Measurements from ENCODE around the gene ZNF417.
"Not testable (repeated sequence)": the region's sequence is repeated elsewhere in the genome, so short reads cannot be mapped to it uniquely, and the experiment has no call there.

The ZNF417 gene

DNA sequence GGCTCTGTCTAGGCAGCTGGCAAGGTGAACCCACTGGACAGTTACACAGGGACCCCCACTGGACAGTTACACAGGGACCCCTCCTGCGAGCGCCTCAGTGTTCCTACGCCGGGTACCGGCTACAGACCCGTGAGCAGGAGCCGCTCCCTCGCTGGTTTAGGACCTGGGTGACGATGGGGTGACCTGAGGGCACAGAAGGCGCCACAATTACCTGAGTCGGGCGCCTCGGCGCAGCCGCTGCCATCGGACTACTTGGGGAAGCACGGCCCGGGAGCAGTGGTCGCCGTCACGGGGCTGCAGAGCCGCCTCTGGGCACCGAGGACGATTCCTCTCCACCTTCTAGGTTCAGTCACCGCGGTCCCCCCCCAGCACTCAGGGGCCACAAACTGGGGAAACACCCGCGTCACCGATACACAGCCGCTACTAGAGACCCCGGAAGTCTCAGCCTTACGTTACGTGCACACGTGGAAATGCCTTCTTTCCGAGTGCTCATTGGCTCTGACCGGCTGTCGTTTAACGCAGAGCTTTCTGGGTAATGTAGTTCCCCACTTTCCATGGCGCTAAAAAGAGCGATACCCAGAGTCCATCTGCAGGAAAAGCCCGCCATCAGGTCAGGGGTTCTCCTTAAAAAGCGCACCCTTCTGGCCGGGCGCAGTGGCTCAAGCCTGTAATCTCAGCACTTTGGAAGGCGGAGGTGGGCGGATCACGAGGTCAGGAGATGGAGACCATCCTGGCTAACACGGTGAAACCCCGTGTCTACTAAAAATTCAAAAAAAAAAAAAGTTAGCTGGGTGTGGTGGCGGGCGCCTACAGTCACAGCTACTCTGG is at the start of gene ZNF417:
Gene ZNF417, minus strand, starts transcription at position 425 of the 828 bp plus-strand sequence. Its CDS starts 181 bp downstream, at position 244.
- not testable (repeated sequence) for H3K27ac ChIP-seq (ENCODE audit: low read length); H3K27me3 ChIP-seq (ENCODE audit: low read depth, low read length)
- Histone ChIP-seq H3K9me3 (ENCODE audit: control insufficient read depth in 1 of 2, low read length in 2 of 2) (peaks cover 0 to 15% of the 10 kb centered on the region in 2 donors), H3K4me3 (ENCODE audit: low read depth in 1 of 2, low read length in 2 of 2) (peak within 1 kb of the TSS; percentile 82 to 90), H3K4me1 (ENCODE audit: control insufficient read depth in 1 of 2, insufficient read depth in 2 of 2, low read length in 2 of 2) (peaks cover 0 to 13% of the 10 kb centered on the region in 2 donors), H3K36me3 (ENCODE audit: control insufficient read depth in 1 of 2, insufficient read depth in 2 of 2, low read length in 2 of 2) (peaks cover 8 to 39% of the 10 kb centered on the region in 2 donors)

DNA sequence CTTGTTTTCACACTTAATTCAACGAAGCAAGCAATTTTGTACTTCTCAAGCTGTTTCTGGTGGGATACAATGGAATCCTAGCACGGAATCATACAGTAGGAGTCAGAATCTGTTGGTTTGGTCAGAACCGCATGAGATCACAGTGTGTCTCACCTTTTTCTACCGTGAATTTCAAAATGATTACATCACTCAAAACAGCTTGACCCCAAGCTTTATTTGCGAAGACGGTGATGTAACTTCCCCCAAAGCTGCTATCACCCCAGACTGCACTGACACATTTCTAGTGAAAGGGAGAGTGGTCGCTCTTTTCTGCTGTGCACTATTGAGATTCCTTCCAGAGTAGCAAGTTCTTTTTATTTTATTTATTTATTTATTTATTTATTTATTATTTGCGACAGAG is 48.4 kb upstream of the ZNF417 start:
- H3K4me1 ChIP-seq (ENCODE audit: control insufficient read depth in 1 of 2, insufficient read depth in 2 of 2, low read length in 2 of 2) = no peaks in the 10 kb centered on the region
- H3K27me3 ChIP-seq (ENCODE audit: low read depth, low read length) = no peaks in the 10 kb centered on the region
- H3K36me3 ChIP-seq (ENCODE audit: control insufficient read depth in 1 of 2, insufficient read depth in 2 of 2, low read length in 2 of 2) = peaks cover 0 to 52% of the 10 kb centered on the region in 2 donors
- no peak overlapping the region for H3K27ac ChIP-seq (ENCODE audit: low read length)
- peak overlapping the region in 1 of 2 donors; percentile 34 for H3K4me3 ChIP-seq (ENCODE audit: low read depth in 1 of 2, low read length in 2 of 2)
- H3K9me3 ChIP-seq (ENCODE audit: control insufficient read depth in 1 of 2, low read length in 2 of 2) = peaks cover 20 to 70% of the 10 kb centered on the region in 2 donors

DNA sequence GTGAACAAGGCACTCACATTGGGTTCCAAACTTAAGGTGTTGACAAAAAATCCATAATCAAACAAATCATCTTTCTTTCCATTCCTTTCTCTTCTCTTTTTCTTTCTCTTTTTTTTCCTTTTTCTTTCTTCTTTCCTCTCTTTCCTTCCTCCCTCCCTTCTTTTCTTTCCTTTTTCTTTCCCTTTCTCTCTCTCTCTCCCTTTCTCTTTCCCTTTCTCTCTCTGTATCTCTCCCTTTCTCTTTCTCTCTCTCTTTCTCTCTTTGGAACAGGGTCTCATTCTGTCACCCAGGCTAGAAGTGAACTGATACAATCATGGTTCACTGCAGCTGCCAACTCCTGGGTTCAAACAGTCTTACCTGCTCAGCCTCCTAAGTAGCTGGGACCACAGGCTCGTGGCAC is 45.4 kb upstream of the ZNF417 start:
- H3K9me3 ChIP-seq (ENCODE audit: control insufficient read depth in 1 of 2, low read length in 2 of 2) = peaks cover 11 to 60% of the 10 kb centered on the region in 2 donors
- no peaks in the 10 kb centered on the region for H3K27me3 ChIP-seq (ENCODE audit: low read depth, low read length)
- peaks cover 0 to 41% of the 10 kb centered on the region in 2 donors for H3K36me3 ChIP-seq (ENCODE audit: control insufficient read depth in 1 of 2, insufficient read depth in 2 of 2, low read length in 2 of 2)
- no peaks in the 10 kb centered on the region for H3K4me1 ChIP-seq (ENCODE audit: control insufficient read depth in 1 of 2, insufficient read depth in 2 of 2, low read length in 2 of 2)
- no peak overlapping the region for H3K4me3 ChIP-seq (ENCODE audit: low read depth in 1 of 2, low read length in 2 of 2)
- no peak overlapping the region for H3K27ac ChIP-seq (ENCODE audit: low read length)

DNA sequence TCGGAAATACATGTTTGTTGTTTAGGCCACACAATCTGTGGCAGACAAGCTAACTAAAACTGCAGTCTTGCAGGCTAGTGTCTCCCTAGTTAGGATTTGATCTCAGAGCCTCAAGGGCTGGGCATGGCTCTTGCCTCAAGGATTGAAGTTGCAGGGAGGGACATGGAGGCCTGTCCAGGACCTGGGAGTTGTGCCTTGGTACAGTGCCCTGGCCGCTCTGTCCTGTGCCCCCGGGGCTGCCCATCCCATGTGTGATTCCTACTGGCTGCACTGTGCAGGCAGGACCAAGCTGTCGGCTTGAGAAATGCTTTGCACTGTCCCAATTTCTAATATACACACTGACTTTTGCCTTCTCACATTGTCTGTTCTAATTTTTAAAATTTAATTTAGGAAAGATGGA is 38.6 kb upstream of the ZNF417 start:
- Histone ChIP-seq H3K27ac (ENCODE audit: low read length) (no peak overlapping the region), H3K36me3 (ENCODE audit: control insufficient read depth in 1 of 2, insufficient read depth in 2 of 2, low read length in 2 of 2) (peaks cover 0 to 13% of the 10 kb centered on the region in 2 donors), H3K4me3 (ENCODE audit: low read depth in 1 of 2, low read length in 2 of 2) (peak overlapping the region in 1 of 2 donors; percentile 12), H3K9me3 (ENCODE audit: control insufficient read depth in 1 of 2, low read length in 2 of 2) (peaks cover 4 to 57% of the 10 kb centered on the region in 2 donors), H3K27me3 (ENCODE audit: low read depth, low read length) (no peaks in the 10 kb centered on the region), H3K4me1 (ENCODE audit: control insufficient read depth in 1 of 2, insufficient read depth in 2 of 2, low read length in 2 of 2) (no peaks in the 10 kb centered on the region)

DNA sequence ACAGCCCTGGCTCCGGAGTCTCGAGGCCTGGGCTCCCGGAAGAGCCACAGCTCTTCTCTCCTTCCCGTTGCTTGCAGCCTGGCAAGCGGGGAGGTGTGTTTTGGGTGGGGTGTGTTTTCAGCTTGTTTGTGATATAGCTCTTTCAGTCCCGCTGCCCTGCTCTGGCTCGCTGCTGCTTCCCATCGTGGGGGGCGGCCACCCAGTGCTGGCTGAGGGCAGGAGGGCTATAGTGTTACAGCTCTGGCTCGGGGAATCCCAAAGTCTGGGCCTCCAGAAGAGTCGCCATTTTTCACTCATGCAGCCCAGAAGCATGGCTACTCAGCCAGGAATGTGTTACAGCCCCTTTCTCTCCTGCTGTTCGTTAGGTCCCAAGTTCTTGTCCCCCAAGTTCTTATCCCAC is 33.3 kb upstream of the ZNF417 start:
- Histone ChIP-seq H3K9me3 (ENCODE audit: control insufficient read depth in 1 of 2, low read length in 2 of 2) (peaks cover 10 to 46% of the 10 kb centered on the region in 2 donors), H3K4me1 (ENCODE audit: control insufficient read depth in 1 of 2, insufficient read depth in 2 of 2, low read length in 2 of 2) (peaks cover 0 to 12% of the 10 kb centered on the region in 2 donors), H3K27me3 (ENCODE audit: low read depth, low read length) (no peaks in the 10 kb centered on the region), H3K27ac (ENCODE audit: low read length) (no peak overlapping the region), H3K36me3 (ENCODE audit: control insufficient read depth in 1 of 2, insufficient read depth in 2 of 2, low read length in 2 of 2) (peaks cover 0 to 5% of the 10 kb centered on the region in 2 donors), H3K4me3 (ENCODE audit: low read depth in 1 of 2, low read length in 2 of 2) (peak overlapping the region in 1 of 2 donors; percentile 23)

DNA sequence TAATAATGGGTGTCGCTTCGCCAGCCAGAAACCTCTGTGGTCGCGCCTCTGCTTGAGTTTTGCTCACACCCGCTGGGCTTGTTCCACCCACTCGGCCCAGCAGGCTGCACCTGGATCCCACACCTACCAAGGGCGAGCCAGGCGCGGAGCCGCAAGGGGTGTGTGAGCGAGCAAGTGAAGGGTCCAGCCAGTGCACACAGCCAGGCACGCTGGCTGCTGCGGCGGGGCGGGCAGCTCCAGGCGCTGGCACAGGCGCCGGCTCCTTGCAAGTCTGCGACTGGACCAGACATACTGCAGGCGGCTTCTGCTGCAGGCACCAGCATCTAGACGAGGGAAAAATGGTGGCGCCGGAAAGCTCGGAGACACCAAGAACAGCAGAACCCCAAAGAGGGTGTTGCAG is 32.9 kb upstream of the ZNF417 start:
- H3K36me3 ChIP-seq (ENCODE audit: control insufficient read depth in 1 of 2, insufficient read depth in 2 of 2, low read length in 2 of 2) = peaks cover under 1 to 8% of the 10 kb centered on the region in 2 donors
- no peak overlapping the region for H3K27ac ChIP-seq (ENCODE audit: low read length)
- H3K4me3 ChIP-seq (ENCODE audit: low read depth in 1 of 2, low read length in 2 of 2) = peak overlapping the region in 1 of 2 donors; percentile 23
- no peaks in the 10 kb centered on the region for H3K27me3 ChIP-seq (ENCODE audit: low read depth, low read length)
- peaks cover 10 to 49% of the 10 kb centered on the region in 2 donors for H3K9me3 ChIP-seq (ENCODE audit: control insufficient read depth in 1 of 2, low read length in 2 of 2)
- H3K4me1 ChIP-seq (ENCODE audit: control insufficient read depth in 1 of 2, insufficient read depth in 2 of 2, low read length in 2 of 2) = peaks cover 0 to 12% of the 10 kb centered on the region in 2 donors

DNA sequence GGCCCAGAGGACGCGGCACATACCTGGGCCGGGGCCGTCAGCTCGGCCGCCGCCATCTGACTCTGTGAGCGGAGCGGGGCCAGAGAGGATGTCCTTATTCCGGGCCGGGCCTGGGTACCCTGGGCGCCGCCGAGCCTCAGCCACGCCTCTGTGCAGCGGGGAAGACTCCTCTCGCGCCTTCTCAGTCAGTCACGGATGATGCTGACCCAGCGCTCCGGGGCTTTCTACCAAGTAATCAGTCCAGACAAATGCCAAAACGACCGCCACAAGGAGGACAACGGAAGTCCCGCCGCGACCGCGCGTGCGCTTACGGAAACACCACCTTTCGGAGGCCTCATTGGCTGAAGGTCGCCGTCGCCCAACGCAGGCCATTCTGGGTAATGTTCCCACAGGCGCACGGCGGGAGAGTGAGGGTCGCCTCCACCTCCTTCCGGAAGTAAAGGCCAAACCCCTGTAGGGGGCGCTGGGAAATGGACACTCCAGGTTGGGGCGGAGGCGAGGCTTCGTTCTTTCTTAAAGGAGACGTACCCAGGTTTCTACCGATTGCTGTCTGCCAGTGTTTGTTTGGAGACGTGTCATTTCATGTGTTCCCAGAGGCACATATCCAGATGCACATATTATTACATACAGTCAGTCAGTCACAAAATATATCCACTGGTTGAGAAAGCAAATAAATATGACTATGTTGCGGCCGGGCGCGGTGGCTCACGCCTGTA is 31.2 kb upstream of the ZNF417 start, which contains the start of gene ZNF256:
Gene ZNF256, minus strand, starts transcription at position 288 of the 716 bp plus-strand sequence. Its CDS starts 232 bp downstream, at position 56.
- peaks cover 22 to 50% of the 10 kb centered on the region in 2 donors for H3K9me3 ChIP-seq (ENCODE audit: control insufficient read depth in 1 of 2, low read length in 2 of 2)
- H3K4me3 ChIP-seq (ENCODE audit: low read depth in 1 of 2, low read length in 2 of 2) = peak within 1 kb of the TSS; percentile 74 to 98

DNA sequence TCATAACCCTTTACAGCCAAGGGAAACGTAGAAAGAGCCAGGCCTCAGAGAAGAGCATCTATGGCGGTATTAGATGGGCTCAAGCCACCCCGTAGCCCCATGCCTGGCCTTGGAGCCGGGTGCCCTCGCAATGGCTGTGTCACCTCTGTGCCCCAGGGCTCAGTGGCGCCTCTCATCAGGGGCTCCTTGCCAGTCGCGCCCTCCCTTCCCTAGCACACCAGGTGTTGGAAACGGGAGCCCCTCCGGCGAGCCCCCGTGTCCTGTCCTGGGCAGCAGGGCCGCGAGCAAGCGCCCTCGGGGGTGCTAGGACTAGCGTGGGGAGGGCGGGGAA is 30.7 kb upstream of the ZNF417 start:
- H3K36me3 ChIP-seq (ENCODE audit: control insufficient read depth in 1 of 2, insufficient read depth in 2 of 2, low read length in 2 of 2) = peaks cover 23 to 30% of the 10 kb centered on the region in 2 donors
- H3K27ac ChIP-seq (ENCODE audit: low read length) = no peak overlapping the region
- peaks cover 28 to 51% of the 10 kb centered on the region in 2 donors for H3K9me3 ChIP-seq (ENCODE audit: control insufficient read depth in 1 of 2, low read length in 2 of 2)
- peaks cover 0 to 12% of the 10 kb centered on the region in 2 donors for H3K4me1 ChIP-seq (ENCODE audit: control insufficient read depth in 1 of 2, insufficient read depth in 2 of 2, low read length in 2 of 2)
- H3K4me3 ChIP-seq (ENCODE audit: low read depth in 1 of 2, low read length in 2 of 2) = peak overlapping the region; percentile 74 to 98
- no peaks in the 10 kb centered on the region for H3K27me3 ChIP-seq (ENCODE audit: low read depth, low read length)

More for the DNA sequence above, 31.2 kb upstream of the ZNF417 start, which contains the start of gene ZNF256:
- Histone ChIP-seq H3K27ac (ENCODE audit: low read length) (no peak within 1 kb of the TSS), H3K36me3 (ENCODE audit: control insufficient read depth in 1 of 2, insufficient read depth in 2 of 2, low read length in 2 of 2) (peaks cover 17 to 25% of the 10 kb centered on the region in 2 donors), H3K4me1 (ENCODE audit: control insufficient read depth in 1 of 2, insufficient read depth in 2 of 2, low read length in 2 of 2) (peaks cover 0 to 12% of the 10 kb centered on the region in 2 donors), H3K27me3 (ENCODE audit: low read depth, low read length) (no peaks in the 10 kb centered on the region)

DNA sequence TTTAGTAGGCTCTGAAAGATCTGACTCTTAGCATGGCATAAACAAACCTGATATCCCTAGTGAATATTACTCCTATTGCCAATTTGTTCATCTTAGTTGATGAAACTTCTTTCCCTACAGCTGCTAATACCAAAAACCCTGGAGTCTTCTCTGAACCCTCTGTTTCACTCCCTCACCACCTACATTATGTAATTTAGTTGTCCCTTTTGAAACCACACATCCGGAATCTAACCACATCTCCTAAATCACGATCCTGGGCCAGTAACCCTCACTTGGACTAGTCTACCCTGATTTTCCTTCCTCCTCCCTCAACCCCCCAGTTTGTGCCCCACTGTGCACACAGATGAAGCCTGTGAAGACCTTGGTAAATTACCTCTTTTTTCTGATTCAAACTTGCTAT is 29.9 kb upstream of the ZNF417 start:
- Histone ChIP-seq H3K36me3 (ENCODE audit: control insufficient read depth in 1 of 2, insufficient read depth in 2 of 2, low read length in 2 of 2) (peaks cover 30 to 38% of the 10 kb centered on the region in 2 donors), H3K4me3 (ENCODE audit: low read depth in 1 of 2, low read length in 2 of 2) (peak overlapping the region; percentile 74 to 98), H3K9me3 (ENCODE audit: control insufficient read depth in 1 of 2, low read length in 2 of 2) (peaks cover 35 to 56% of the 10 kb centered on the region in 2 donors), H3K4me1 (ENCODE audit: control insufficient read depth in 1 of 2, insufficient read depth in 2 of 2, low read length in 2 of 2) (peaks cover 0 to 12% of the 10 kb centered on the region in 2 donors), H3K27me3 (ENCODE audit: low read depth, low read length) (no peaks in the 10 kb centered on the region), H3K27ac (ENCODE audit: low read length) (no peak overlapping the region)

DNA sequence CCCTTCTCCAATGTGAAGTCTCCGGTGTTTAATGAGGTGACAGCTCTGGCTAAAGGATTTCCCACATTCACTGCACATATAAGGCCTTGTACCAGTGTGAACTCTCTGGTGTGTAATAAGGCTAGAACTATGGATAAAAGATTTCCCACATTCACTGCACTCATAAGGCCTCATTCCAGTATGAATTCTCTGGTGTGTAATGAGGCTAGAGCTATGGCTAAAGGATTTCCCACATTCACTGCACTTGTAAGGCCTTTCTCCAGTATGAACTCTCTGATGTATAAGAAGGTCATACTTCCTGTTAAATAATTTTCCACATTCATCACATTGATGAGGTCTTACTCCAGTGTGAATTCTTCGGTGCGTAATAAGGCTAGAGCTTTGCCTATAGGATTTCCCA is 25.2 kb upstream of the ZNF417 start:
- H3K9me3 ChIP-seq (ENCODE audit: control insufficient read depth in 1 of 2, low read length in 2 of 2) = peaks cover 40 to 70% of the 10 kb centered on the region in 2 donors
- H3K27ac ChIP-seq (ENCODE audit: low read length) = no peak overlapping the region
- peaks cover 36 to 69% of the 10 kb centered on the region in 2 donors for H3K36me3 ChIP-seq (ENCODE audit: control insufficient read depth in 1 of 2, insufficient read depth in 2 of 2, low read length in 2 of 2)
- peak overlapping the region; percentile 32 to 52 for H3K4me3 ChIP-seq (ENCODE audit: low read depth in 1 of 2, low read length in 2 of 2)
- H3K4me1 ChIP-seq (ENCODE audit: control insufficient read depth in 1 of 2, insufficient read depth in 2 of 2, low read length in 2 of 2) = peaks cover 0 to 6% of the 10 kb centered on the region in 2 donors
- no peaks in the 10 kb centered on the region for H3K27me3 ChIP-seq (ENCODE audit: low read depth, low read length)

DNA sequence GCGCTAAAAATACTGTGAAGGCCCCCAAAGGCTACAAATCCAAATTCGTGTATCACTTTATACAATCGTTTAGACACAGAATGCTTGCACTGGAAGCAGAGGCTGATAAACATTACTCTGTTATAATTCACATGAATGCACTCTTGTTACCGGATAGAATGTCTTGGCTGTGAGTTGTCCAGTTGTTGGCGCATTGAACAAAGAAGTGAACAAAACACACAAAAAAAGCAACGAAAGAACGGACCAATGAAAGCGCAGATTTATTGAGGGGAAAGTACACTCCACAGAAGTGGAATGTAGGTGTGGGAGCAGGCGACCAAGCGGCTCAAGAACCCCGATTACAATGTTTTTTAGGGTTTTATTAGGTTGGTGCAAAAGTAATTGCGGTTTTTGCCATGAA is 19.3 kb upstream of the ZNF417 start:
- Histone ChIP-seq H3K36me3 (ENCODE audit: control insufficient read depth in 1 of 2, insufficient read depth in 2 of 2, low read length in 2 of 2) (peaks cover under 1 to 48% of the 10 kb centered on the region in 2 donors), H3K27me3 (ENCODE audit: low read depth, low read length) (no peaks in the 10 kb centered on the region), H3K9me3 (ENCODE audit: control insufficient read depth in 1 of 2, low read length in 2 of 2) (peaks cover 9 to 36% of the 10 kb centered on the region in 2 donors), H3K4me3 (ENCODE audit: low read depth in 1 of 2, low read length in 2 of 2) (peak overlapping the region; percentile 75 to 78), H3K4me1 (ENCODE audit: control insufficient read depth in 1 of 2, insufficient read depth in 2 of 2, low read length in 2 of 2) (peaks cover 0 to 7% of the 10 kb centered on the region in 2 donors), H3K27ac (ENCODE audit: low read length) (no peak overlapping the region)
